BJ (cell line): ENCODE results near the gene CGAS. TPM values are rescaled to one million over a fixed set of nuclear protein-coding genes. Genes with fewer than 3 reads are reported as not detected.

ENCODE experiments used
- CTCF ChIA-PET: fragments of 350-600 bp; formaldehyde crosslinking; extraction: SDS; loops from one replicate; lab custom pipeline; 2021; ENCODE audit warnings: antibody characterized with exemption, inconsistent platforms; lab: Yijun Ruan, JAX
- POLR2A ChIA-PET: fragments of 300-600 bp; sonication (Branson Sonifier 250); formaldehyde crosslinking; extraction: SDS; loops from one replicate; lab custom pipeline; 2021; ENCODE audit warnings: antibody characterized with exemption; lab: Charles Lee
- DNase-seq: peaks from one replicate; pipeline ENCODE4 v3.0.0-alpha.2; 2011; ENCODE audit warnings: low read depth
- H3K27me3 ChIP-seq: 2 replicates; pipeline ENCODE4 v1.6.0; 2011; ENCODE audit warnings: low read length; ENCODE audit not compliant: control insufficient read depth, insufficient read depth
- H3K36me3 ChIP-seq: 2 replicates; pipeline ENCODE4 v1.5.1; 2011; ENCODE audit warnings: low read length; ENCODE audit not compliant: control insufficient read depth, insufficient read depth
- H3K4me3 ChIP-seq: 2 replicates; pipeline ENCODE4 v1.5.1; 2011; ENCODE audit warnings: low read depth, mild to moderate bottlenecking, control low read depth, low read length
- polyA minus RNA-seq: library from RNA; depleted of rRNA, polyadenylated mRNA; stranded (reverse); fragments of >200 nt; gene quantifications from 2 replicates; pipeline ENCODE4 v1.2.3, GENCODE V29; 2011; rRNA and poly(A)+ RNA removed
- polyA plus RNA-seq: library from polyadenylated mRNA; depleted of rRNA; stranded (reverse); fragments of >200 nt; gene quantifications from 2 replicates; pipeline ENCODE4 v1.2.3, GENCODE V29; 2011; rRNA removed
- TF ChIP-seq, protein P1 (sequence below): IDR thresholded peaks from 2 replicates; pipeline ENCODE4 v1.5.1; 2011; ENCODE audit warnings: low read depth, mild to moderate bottlenecking, control low read depth, inconsistent platforms, low read length, moderate library complexity; ENCODE audit not compliant: insufficient read depth

The CGAS gene
- 1.5 and 2.5 TPM in 2 replicates for polyA plus RNA-seq
- 1.3 and 1.4 TPM in 2 replicates for polyA minus RNA-seq

- Histone ChIP-seq H3K27me3 (no peaks in the 10 kb centered on the region), H3K36me3 (no peaks in the 10 kb centered on the region), H3K4me3 (peak within 1 kb of the TSS; percentile 64)
- ChIA-PET CTCF (interaction anchor here (0.5 to 1.7 kb wide), 3 partner anchors 46 to 95 kb away, joined by 3 to 4 read pairs (median 4); no protein-coding TSS in a partner anchor), POLR2A (interaction anchor here (1.3 kb wide), 1 partner anchor 10 kb away, joined by 5 read pairs; the partner anchor contains the start of gene MTO1)
- TF ChIP-seq, protein P1, sequence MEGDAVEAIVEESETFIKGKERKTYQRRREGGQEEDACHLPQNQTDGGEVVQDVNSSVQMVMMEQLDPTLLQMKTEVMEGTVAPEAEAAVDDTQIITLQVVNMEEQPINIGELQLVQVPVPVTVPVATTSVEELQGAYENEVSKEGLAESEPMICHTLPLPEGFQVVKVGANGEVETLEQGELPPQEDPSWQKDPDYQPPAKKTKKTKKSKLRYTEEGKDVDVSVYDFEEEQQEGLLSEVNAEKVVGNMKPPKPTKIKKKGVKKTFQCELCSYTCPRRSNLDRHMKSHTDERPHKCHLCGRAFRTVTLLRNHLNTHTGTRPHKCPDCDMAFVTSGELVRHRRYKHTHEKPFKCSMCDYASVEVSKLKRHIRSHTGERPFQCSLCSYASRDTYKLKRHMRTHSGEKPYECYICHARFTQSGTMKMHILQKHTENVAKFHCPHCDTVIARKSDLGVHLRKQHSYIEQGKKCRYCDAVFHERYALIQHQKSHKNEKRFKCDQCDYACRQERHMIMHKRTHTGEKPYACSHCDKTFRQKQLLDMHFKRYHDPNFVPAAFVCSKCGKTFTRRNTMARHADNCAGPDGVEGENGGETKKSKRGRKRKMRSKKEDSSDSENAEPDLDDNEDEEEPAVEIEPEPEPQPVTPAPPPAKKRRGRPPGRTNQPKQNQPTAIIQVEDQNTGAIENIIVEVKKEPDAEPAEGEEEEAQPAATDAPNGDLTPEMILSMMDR: no peak
- DNase-seq: peak; percentile 25
These were observed at the start of gene CGAS for GRCh38 chr6:73452107-73452461. CGAS (minus strand) TSS chr6:73452297; CDS start chr6:73452181, 116 bp downstream.

- ChIA-PET CTCF (interaction anchor here (0.6 kb wide), 1 partner anchor 46 kb away, joined by 4 read pairs; no protein-coding TSS in a partner anchor), POLR2A (no interaction called here)
- TF ChIP-seq, protein P1: no peak
- DNase-seq: no peak
- H3K27me3 ChIP-seq: no peaks in the 10 kb centered on the region
- peaks cover 7% of the 10 kb centered on the region for H3K36me3 ChIP-seq
- H3K4me3 ChIP-seq: no peak overlapping the region
These were observed 45.8 kb upstream of the CGAS start for GRCh38 chr6:73497915-73498314.

DNA sequence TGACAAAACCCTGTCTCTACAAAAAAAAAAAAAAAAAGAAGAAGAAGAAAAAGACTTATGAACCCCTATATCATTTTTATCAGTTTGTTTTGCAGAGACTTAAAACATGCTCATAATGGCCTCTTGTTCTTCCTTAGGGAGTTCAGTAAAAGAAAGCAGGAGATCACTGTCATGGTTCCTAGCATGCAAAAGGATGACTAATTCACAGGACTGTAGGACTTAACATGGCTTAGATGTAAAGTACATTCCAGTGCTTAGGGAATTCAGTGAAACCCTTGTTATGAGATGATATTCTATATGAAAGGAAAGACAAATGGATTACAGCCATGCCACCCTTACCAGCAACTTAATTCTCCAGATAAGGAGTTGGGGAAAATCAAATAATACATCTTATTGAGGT lies 39.3 kb upstream of the CGAS start:
- ChIA-PET CTCF (no interaction called here), POLR2A (no interaction called here)
- TF ChIP-seq, protein P1: no peak
- H3K27me3 ChIP-seq: no peaks in the 10 kb centered on the region
- DNase-seq: no peak
- no peak overlapping the region for H3K4me3 ChIP-seq
- peaks cover 7% of the 10 kb centered on the region for H3K36me3 ChIP-seq

GRCh38 chr6:73487473-73487872 lies 35.4 kb upstream of the CGAS start:
- no peak overlapping the region for H3K4me3 ChIP-seq
- no peak for DNase-seq
- TF ChIP-seq, protein P1: no peak
- H3K36me3 ChIP-seq: peaks cover 6% of the 10 kb centered on the region; the same call in 1 of the 2 replicates
- ChIA-PET POLR2A (no interaction called here), CTCF (interaction anchor here (1.1 kb wide), 1 partner anchor 123 kb away, joined by 9 read pairs; no protein-coding TSS in a partner anchor)
- H3K27me3 ChIP-seq: no peaks in the 10 kb centered on the region

DNA sequence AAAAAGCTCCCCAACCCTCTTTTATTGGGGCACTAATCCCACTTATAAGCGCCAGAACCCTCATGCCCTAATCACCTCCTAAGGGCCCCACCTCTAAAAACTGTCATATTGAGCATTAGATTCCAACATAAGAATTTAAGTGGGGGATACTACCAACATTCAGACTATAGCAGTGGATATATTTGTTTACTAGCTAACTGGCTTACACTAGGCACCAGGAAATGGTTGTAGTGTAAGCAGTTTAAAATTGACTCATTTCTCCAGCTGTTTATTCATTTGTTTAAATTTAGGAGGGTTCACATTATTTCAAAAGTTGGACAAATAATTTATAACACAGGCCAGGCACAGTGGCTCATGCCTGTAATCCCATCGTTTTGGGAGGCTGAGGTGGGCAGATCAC lies 32.3 kb upstream of the CGAS start:
- ChIA-PET POLR2A (no interaction called here), CTCF (interaction anchor here (0.6 kb wide), 1 partner anchor 125 kb away, joined by 3 read pairs; no protein-coding TSS in a partner anchor)
- Histone ChIP-seq H3K27me3 (no peaks in the 10 kb centered on the region), H3K4me3 (no peak overlapping the region), H3K36me3 (peaks cover 9% of the 10 kb centered on the region)
- TF ChIP-seq, protein P1: no peak
- DNase-seq: no peak
